Esophagus squamous epithelium (tissue), 5 donors: ENCODE measurements around the gene ISG15. TPM values are rescaled to one million over a fixed set of nuclear protein-coding genes. Genes with fewer than 3 reads are reported as not detected.
"Not testable (repeated sequence)": the region's sequence is repeated elsewhere in the genome, so short reads cannot be mapped to it uniquely, and the experiment has no call there.

Experiments used
- DNase-seq: peaks from one replicate; lab custom pipeline; 2025; lab: John Stamatoyannopoulos, UW
- H3K27ac ChIP-seq, 4 donors: fragments of 200-600 bp; sonication (generic); one replicate each; pipeline ENCODE4 v1.5.1; 2016 to 2019; ENCODE audit warnings: mild to moderate bottlenecking in 1 of 4
- H3K27me3 ChIP-seq, 4 donors: fragments of 200-600 bp; sonication (generic); 1 replicate in 3 of 4; 2 replicates in 1 of 4; pipeline versions ENCODE4 v1.5.1 to v1.6.0; 2017 to 2021; ENCODE audit warnings: antibody characterized with exemption in 1 of 4
- H3K36me3 ChIP-seq, 3 donors: fragments of 200-600 bp; sonication (generic); one replicate each; pipeline ENCODE4 v1.5.1; 2016 to 2019
- H3K4me1 ChIP-seq, 3 donors: fragments of 200-600 bp; sonication (generic); one replicate each; pipeline ENCODE4 v1.5.1; 2017 to 2019
- H3K4me3 ChIP-seq, 4 donors: fragments of 200-600 bp; sonication (generic); 1 replicate in 3 of 4; 2 replicates in 1 of 4; pipeline ENCODE4 v1.5.1; 2016 to 2019; ENCODE audit warnings: mild to moderate bottlenecking in 2 of 4, moderate library complexity in 1 of 4
- H3K9me3 ChIP-seq, 3 donors: fragments of 200-600 bp; sonication (generic); one replicate each; pipeline ENCODE4 v1.5.1; 2016 to 2019
- CTCF ChIP-seq, 6 experiments: fragments of 450-650 bp in 4 of 6; fragments of 200-600 bp in 2 of 6; sonication (generic) in 2 of 6; IDR thresholded peaks; one replicate each; pipeline ENCODE4 v1.5.1; 2016 to 2019; ENCODE audit warnings: antibody characterized with exemption in 6 of 6, mild to moderate bottlenecking in 4 of 6, moderate library complexity in 4 of 6
- POLR2A ChIP-seq, 4 donors: fragments of 450-650 bp; IDR thresholded peaks; one replicate each; pipeline ENCODE4 v1.6.1; 2017; ENCODE audit warnings: antibody characterized with exemption in 4 of 4, mild to moderate bottlenecking in 4 of 4, moderate library complexity in 3 of 4
- WGBS, 2 donors: methylation state at CpG; one replicate each; pipeline ENCODE4 v1.1.5; 2018; 5-methylcytosine and 5-hydroxymethylcytosine counted together
- intact Hi-C: fragments of 100-400 bp; cut with DNase I; formaldehyde crosslinking; loops from one replicate; pipeline ENCODE4 v1.15.0; 2022
- total RNA-seq, 4 donors: library from RNA; depleted of rRNA; stranded (reverse); fragments of >200 nt; gene quantifications; one replicate each; pipeline ENCODE4 v1.1.0, GENCODE V29; 2016
- donor health status: DM: yes; HTN: yes; CAD: no.

Gene ISG15
- total RNA-seq, 4 donors from 2014 or later = 7.2 to 44.3 (median 10.3) TPM

- Histone ChIP-seq H3K4me1 (peaks cover 13 to 47% (median 16%) of the 10 kb centered on the region in 3 donors), H3K4me3 (peak overlapping the region; percentile 22 to 60 (median 38)), H3K36me3 (peaks cover 0 to 36% (median 0%) of the 10 kb centered on the region in 3 donors), H3K27me3 (peaks cover 0 to 81% (median 2%) of the 10 kb centered on the region in 4 donors), H3K9me3 (no peaks in the 10 kb centered on the region), H3K27ac (peak overlapping the region; percentile 54 to 87 (median 74))
- DNase-seq = no peak
- intact Hi-C loops = no loop called here
- WGBS, 2 donors = 14% methylated on average over 2 of the region's 40 CpGs; no CpG with 5 or more reads in 1 of the 2 donors
- TF ChIP-seq CTCF (IDR thresholded peaks at IDR 0.05) (peak in 5 of 6 experiments; percentile 36 to 89 (median 66)), POLR2A (IDR thresholded peaks at IDR 0.05) (peak in 1 of 4 donors; percentile 11)
These were observed 37.2 kb upstream of the ISG15 start for GRCh38 chr1:975896-976683.

- Histone ChIP-seq H3K4me1 (peaks cover 9 to 40% (median 13%) of the 10 kb centered on the region in 3 donors), H3K36me3 (peaks cover 0 to 36% (median 0%) of the 10 kb centered on the region in 3 donors), H3K27me3 (peaks cover 0 to 81% (median 2%) of the 10 kb centered on the region in 4 donors), H3K4me3 (peak overlapping the region in 1 of 4 donors; percentile 44)
- WGBS, 2 donors = no CpG with 5 or more reads among the region's 39 CpGs
- DNase-seq, H3K9me3 ChIP-seq, H3K27ac ChIP-seq, intact Hi-C loops: not testable (repeated sequence)
These were observed 36.5 kb upstream of the ISG15 start for GRCh38 chr1:976791-977190.

- H3K27ac ChIP-seq = no peak overlapping the region
- no peak for DNase-seq
- 73 to 76% methylated on average over 12 to 18 of the region's 44 CpGs for WGBS, 2 donors
- no peaks in the 10 kb centered on the region for H3K9me3 ChIP-seq
- H3K36me3 ChIP-seq = peaks cover 0 to 22% (median 0%) of the 10 kb centered on the region in 3 donors
- intact Hi-C loops = no loop called here
- H3K4me3 ChIP-seq = no peak overlapping the region
- TF ChIP-seq CTCF (IDR thresholded peaks at IDR 0.05) (no peak), POLR2A (IDR thresholded peaks at IDR 0.05) (no peak)
- peaks cover 0 to 81% (median 2%) of the 10 kb centered on the region in 4 donors for H3K27me3 ChIP-seq
- H3K4me1 ChIP-seq = peaks cover 8 to 35% (median 13%) of the 10 kb centered on the region in 3 donors
These were observed 35.0 kb upstream of the ISG15 start for GRCh38 chr1:978069-978834.

GRCh38 chr1:978835-979743 is 34.2 kb upstream of the ISG15 start:
- Histone ChIP-seq H3K4me1 (peaks cover 8 to 40% (median 13%) of the 10 kb centered on the region in 3 donors), H3K27me3 (peaks cover 0 to 81% (median 2%) of the 10 kb centered on the region in 4 donors), H3K27ac (no peak overlapping the region), H3K9me3 (no peaks in the 10 kb centered on the region), H3K4me3 (no peak overlapping the region), H3K36me3 (peaks cover 0 to 14% (median 0%) of the 10 kb centered on the region in 3 donors)
- WGBS, 2 donors = 78% methylated on average over 14 of the region's 60 CpGs; no CpG with 5 or more reads in 1 of the 2 donors
- TF ChIP-seq POLR2A (IDR thresholded peaks at IDR 0.05) (no peak), CTCF (IDR thresholded peaks at IDR 0.05) (no peak)
- DNase-seq = no peak
- intact Hi-C loops = no loop called here

- no peak for TF ChIP-seq CTCF (IDR thresholded peaks at IDR 0.05)
- TF ChIP-seq POLR2A (IDR thresholded peaks at IDR 0.05) = no peak
- Histone ChIP-seq H3K27me3 (peaks cover 0 to 81% (median 2%) of the 10 kb centered on the region in 4 donors), H3K4me3 (no peak overlapping the region), H3K36me3 (peaks cover 0 to 7% (median 0%) of the 10 kb centered on the region in 3 donors), H3K4me1 (peaks cover 8 to 43% (median 13%) of the 10 kb centered on the region in 3 donors), H3K9me3 (no peaks in the 10 kb centered on the region), H3K27ac (no peak overlapping the region)
- no peak for DNase-seq
- intact Hi-C loops = loop anchor here (5.0 kb wide), 1 partner anchor 83 kb away; no protein-coding TSS in a partner anchor
- 38 to 60% methylated on average over 1 to 8 of the region's 9 CpGs for WGBS, 2 donors
These were observed 33.6 kb upstream of the ISG15 start for GRCh38 chr1:979744-980072.
